Measurements from ENCODE around the gene TNFSF10.

DNA sequence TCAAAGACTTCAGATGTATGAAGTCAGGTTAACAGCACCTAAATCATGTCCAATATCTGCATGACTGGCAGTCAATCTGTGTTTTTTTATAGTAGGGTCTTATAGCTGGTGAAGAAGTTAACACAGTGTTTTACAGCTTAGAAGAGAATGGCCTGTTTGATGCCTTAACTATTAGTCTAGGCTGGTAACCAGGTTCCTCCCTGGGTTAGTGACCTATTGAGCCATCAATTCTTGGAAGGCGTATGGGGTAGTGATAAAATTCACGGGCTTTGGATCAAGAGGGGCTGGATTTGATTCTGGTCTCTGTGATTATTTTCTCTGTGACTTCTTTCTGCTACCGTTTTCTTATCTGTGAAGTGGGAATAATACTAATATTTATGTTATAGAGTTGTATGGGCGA, 16.0 kb upstream of the TNFSF10 start:
- TF ChIP-seq, protein P1, sequence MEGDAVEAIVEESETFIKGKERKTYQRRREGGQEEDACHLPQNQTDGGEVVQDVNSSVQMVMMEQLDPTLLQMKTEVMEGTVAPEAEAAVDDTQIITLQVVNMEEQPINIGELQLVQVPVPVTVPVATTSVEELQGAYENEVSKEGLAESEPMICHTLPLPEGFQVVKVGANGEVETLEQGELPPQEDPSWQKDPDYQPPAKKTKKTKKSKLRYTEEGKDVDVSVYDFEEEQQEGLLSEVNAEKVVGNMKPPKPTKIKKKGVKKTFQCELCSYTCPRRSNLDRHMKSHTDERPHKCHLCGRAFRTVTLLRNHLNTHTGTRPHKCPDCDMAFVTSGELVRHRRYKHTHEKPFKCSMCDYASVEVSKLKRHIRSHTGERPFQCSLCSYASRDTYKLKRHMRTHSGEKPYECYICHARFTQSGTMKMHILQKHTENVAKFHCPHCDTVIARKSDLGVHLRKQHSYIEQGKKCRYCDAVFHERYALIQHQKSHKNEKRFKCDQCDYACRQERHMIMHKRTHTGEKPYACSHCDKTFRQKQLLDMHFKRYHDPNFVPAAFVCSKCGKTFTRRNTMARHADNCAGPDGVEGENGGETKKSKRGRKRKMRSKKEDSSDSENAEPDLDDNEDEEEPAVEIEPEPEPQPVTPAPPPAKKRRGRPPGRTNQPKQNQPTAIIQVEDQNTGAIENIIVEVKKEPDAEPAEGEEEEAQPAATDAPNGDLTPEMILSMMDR (IDR thresholded peaks at IDR 0.05): no peak
- no peak for TF ChIP-seq POLR2A (IDR thresholded peaks at IDR 0.05)
